Measurements from ENCODE around the gene NCOA3.

The NCOA3 gene

GRCh38 chr20:47684306-47685080 lies 182.8 kb downstream of the NCOA3 start:
- DNase-seq: no peak

DNA sequence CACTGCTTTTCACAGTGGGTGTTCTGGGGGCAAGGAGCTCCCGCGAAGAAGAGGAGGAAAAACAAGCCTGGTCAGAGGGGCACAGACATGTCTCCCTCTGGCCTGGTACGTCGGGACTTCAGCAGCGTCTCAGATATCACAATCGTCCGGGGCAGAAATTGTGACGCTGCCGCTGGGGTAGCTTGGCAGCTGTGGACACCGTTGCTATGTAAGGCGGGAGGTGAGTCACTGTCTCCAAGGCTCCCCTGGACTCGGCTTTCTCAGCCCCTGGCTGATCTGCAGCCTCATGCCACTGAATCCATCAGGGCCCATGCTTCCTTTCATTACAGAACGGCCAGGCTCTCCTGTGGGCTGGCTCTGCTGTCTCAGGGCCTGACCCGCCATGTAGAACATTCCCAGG lies 184.9 kb downstream of the NCOA3 start:
- no peak for DNase-seq

DNA sequence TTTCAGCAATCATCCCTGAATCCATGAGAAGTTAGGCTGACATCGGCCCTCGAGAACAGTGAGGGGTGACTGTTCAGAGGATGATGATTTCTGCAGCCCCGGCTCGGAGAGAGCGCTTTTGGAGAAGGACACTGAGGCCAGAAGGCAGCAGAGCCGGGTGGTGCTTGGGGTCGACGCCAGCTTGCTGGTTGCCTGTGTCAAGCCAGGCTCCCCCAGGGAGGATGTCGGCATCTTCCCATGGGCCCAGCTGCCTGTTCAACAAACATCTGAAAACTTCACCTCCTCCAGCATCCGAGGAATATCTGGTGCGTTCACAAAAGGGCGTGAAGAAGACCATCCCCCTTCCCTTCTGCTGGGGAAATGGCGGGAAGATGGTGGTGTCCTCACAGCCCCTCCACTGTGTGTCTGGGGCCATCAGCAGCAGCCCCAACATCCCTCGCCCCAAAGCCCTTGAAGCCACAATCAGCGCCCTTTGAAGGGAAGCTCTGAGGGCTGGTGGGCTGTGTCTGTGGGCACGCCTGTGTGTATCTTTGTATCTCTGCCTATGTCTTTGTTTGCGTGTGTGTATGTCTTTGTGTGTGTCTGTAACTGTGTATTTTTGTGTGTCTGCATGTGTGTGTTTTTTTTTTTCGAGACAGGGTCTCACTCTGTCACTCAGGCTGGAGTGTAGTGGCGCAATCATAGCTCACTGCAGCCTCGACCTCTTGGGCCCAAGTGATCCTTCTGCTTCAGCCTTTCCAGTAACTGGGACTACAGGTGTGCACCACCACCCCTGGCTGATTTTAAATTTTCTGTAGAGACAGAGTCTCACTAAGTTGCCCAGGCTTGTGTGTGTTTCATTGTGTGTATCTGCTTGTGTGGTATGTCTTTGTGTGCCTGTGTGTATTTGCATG lies 185.7 kb downstream of the NCOA3 start:
- DNase-seq: no peak

DNA sequence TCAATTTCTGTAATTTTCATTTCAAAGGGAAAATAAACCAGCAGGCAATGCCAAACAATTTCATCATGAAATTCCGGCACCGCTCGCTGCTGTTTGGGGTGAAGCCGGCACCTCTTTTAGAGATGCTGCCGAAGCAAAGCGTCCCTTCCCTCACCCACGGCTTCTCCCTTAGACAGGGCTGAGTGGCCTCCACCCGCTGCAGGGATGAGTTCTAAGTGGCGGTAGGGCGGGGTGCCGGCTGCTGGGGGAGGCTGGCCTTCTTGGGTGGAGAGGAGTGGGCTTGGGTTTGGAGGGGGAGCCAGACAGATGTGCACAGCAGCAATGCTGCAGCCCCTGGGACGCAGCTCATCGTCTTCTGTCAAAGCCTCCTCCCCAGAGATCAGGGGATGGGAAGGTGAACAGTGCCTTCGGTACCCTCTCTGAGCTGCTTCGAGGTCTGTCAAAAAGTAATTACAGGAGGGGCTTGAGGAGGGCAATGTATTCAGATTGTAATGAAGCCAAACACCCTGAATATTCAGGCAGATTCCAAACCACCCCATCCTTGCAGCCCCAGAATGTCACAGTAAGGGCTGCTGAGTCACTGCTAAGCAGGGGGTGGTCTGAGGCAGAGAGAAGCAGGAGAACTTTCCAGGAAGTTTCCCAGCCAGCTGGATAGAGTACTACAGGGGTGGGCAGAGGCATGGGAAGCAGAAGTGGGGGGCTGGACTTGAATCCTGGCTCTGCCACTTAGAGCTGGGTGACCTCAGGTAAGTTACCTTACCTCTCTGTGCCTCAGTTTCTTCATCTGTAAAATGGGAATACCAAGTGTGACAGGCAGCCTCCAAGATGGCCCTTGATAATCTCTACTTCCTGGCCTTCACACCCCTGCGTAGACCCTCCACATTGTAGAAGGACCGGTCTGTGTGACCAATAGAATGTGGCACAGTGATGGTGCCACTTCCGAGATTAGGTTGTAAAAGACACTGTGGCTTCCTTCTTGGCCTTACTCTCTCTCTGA lies 187.0 kb downstream of the NCOA3 start:
- DNase-seq: no peak

DNA sequence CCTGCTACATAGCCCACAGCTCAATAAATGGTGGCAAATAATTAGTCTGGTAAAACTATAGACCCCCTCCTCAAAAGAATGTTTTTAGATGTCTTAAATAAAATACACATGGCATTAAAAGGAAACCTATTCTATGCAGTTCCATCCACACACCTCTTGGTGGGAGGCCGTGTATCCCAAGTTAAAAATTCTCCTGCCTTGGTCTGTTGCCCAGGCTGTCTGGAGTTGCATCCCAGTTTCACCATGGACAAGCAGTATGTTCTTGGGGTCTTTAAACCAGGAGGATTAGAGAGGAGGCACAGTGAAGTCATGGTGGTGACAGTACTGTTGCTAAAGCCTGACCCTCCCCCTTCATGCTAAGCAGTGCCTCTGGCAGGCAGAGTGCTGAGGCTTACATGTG lies 188.0 kb downstream of the NCOA3 start:
- no peak for DNase-seq

DNA sequence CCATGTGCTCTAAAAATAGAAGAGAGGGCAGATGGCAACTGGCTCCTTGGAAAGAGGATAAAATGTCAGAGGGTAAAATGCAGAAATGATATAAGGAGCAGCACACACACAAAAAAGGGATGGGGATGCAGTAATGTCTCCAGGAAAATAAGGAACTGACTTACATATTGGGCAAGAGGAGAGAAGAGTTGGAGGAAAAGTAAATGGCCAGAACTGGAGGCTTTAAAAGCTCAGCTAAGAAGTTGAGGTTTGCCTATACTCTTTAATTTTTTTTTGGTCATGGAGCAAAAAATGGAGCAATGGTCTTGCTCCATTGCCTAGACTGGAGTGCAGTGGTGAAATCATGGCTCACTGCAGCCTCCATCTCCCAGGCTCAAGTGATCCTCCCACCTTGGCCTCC lies 189.9 kb downstream of the NCOA3 start:
- no peak for DNase-seq

- DNase-seq: no peak
Observed at GRCh38 chr20:47694021-47694818, 192.5 kb downstream of the NCOA3 start.

DNA sequence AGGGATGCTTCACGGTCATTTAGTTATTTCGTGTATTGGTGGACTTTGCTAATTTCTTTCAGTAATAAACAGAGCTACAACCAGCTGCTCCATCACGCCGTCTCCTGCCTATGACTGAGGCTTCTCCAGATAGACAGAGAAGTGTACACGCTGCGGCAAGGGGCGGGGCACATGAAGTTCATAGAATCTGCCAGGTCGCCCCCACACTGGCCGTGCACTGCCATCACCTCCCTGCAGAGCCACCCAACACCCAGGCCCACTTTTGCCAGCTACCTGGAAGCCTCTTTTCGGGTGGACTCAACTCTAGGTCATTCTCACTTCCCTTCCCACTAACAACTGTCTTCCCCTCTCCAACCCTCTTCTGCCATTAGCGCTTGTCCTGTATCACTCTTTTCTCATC lies 195.2 kb downstream of the NCOA3 start:
- DNase-seq: no peak

GRCh38 chr20:47698142-47698541 lies 196.5 kb downstream of the NCOA3 start:
- DNase-seq: no peak

DNA sequence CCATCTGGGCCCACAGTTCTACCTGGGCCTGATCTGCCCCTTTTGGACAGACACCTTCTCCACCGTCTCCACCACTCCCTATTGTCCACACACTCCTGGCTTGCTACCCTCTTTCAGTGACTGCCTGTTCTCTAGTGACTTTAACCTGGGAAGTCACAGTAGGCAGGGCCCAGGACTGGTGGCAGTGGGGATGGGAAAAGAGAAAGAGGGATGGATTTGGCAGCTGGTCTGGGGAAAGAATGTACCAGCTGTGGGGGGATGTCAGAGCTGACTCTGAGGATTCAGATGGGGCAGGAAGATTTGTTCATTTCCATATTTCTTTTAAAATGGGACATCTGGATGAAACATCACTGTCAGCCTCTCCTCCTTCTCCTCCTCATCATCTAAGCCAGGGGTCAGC lies 198.1 kb downstream of the NCOA3 start:
- DNase-seq: no peak

GRCh38 chr20:47700327-47700726 lies 198.6 kb downstream of the NCOA3 start:
- no peak for DNase-seq

DNA sequence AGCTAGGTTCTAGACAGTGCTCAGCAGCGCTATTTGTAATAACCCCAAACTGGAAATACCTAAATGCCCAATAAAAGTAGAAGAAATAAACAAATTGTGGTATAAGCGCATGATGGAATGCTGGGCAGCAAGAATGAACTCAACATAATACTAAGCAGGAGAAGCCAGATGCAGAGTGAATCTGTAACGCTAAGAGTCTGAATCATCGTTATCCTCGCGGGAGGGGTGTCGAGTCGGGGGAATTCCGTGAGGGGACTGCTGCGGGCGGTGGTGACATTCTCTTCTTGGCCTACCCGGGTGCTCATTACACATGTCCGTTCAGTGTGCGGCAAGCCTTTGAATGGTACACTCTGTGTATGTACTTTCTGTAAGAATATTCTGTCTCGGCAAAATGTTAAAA lies 199.9 kb downstream of the NCOA3 start:
- DNase-seq: no peak

DNA sequence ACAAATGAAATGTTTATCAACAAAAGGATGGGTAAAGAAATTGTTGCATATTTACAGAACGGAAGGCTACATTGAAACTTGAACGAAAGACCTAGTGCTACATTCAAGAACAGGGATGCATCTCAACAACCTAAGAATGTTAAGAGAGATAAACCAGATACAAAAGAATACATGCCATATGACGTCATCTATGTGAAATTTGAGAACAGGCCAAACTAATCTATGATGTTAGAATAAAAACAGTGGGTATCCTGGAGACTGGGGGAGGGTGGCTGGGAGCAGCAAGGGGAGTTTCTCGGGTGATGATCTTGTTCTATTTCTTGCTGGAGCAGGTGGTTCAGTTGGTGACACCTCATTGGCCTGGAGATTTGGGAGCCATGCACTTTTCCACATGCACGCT lies 202.1 kb downstream of the NCOA3 start:
- DNase-seq: no peak

DNA sequence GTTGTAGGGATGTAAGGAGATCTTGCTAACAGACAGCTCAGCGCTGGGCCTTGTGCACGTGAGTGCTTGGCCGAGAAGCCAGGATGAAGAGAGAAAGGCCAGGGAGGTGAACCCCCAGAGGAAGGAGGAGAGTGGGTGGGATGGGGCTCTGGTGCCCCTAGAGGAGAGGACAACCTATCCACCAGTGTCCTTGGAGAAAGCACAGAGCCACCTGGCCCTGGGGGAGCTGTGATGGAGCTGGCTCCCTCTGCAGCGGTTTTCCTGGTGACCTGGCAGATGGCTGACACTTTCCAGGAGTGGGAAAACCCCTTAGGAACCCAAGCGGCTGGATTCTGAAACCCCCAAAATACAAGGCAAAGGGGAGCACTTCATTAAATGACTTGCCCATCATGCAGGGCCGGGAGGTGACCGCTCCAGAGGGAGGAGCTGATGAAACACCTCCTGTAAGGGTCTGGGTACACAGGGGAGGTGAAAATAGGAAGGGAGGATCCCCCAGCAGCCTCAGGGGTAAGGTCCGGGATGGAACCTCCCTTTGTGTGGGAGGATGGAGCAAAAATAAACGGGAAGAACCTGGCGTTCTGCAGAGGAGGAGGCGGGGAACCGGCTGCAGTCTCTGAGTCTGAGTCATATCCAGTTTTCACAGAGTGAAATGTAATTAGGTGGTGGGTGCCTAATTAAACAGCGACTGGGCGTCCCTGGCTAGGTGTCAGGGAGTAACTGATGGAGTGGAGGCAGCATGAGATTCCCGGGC lies 203.2 kb downstream of the NCOA3 start:
- DNase-seq: no peak

DNA sequence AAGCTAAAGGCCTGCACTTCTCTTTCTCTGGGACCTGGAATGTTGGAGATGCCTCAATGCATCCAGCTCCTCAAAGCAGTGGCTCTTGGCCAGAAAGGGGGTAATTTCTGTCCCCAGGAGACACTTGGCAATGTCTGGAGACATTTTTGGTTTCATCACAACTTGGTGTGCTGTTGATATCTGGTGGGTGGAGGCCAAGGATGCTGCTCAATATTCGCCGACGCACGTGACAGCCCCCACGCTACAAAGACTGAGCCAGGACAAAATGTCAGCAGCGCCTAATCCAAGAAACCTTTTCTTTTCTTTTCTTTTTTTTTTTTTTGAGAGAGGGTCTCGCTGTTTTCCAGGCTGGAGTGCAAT lies 203.8 kb downstream of the NCOA3 start:
- DNase-seq: no peak

DNA sequence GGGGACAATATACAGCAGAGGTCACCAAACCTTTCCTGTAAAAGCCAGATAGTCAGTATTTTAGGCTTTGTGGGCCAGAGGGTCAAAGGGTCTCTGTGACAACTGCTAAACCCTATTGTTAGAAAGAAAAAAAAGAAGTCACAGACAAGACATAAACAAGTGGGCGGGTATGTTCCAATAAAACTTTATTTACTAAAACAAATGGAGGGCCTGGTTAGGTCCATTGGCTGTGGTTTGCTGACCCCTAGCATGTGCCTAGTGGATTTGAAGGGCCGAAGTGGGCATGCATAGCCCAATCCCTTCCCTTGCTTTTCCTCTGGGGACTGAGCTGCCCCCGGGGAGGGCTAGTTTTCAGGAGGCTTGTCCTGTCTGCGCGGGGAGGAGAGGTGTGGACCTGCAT lies 204.7 kb downstream of the NCOA3 start:
- DNase-seq: no peak
